CD4-positive, alpha-beta T cell treated with Interleukin-4 for 4 hours (primary cell): ENCODE measurements around the gene C1orf52.
"Not testable (repeated sequence)": the region's sequence is repeated elsewhere in the genome, so short reads cannot be mapped to it uniquely, and the experiment has no call there.

ENCODE experiments used
- DNase-seq: peaks from one replicate; pipeline ENCODE4 v3.0.0-alpha.2; 2020

Gene C1orf52

DNA sequence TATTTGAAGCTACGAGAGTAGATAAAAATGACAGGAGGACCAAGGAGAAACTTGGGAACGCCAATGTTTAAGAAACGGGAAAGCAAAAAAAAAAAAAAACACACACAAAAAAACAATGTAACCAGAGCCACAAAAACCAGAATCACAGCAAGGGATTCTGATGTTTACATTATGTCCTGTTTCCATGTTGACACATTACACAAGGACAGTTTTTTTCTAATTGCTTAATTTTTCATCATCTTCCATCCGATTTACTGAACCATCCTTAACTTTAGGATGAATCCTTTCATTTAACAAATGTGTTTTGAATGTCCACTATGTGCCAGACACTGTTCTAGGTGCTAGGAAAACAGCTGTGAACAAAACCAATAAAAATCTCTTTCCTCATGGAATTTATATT lies 18.3 kb upstream of the C1orf52 start:
- no peak for DNase-seq

DNA sequence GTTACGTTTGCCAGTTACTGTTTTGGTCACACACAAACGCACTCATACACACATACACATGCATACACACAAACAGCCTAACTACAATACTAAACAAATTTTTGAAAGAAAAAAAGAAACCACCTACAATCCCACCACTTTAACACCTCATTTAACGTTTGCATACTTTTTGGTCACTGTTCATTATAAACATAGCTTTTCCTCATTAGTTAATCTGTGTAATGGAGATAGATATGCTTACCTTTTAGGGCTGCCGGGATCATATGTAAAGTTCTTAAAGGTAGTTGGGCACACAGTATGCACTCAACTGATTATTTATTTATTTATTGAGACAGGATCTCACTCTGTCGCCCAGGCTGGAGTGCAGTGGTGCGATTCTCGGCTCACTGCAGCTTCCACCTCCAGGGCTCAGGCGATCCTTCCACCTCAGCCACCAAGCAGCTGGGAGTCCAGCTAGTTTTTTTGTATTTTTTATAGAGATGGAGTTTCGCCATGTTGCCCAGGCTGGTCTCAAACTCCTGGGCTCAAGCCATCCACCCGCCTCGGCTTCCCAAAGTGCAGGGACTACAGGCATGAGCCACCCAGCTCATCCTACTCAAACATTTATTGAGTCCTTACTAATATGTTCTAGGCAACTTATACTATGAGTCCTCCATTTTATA lies 17.6 kb upstream of the C1orf52 start:
- DNase-seq, result no peak

DNA sequence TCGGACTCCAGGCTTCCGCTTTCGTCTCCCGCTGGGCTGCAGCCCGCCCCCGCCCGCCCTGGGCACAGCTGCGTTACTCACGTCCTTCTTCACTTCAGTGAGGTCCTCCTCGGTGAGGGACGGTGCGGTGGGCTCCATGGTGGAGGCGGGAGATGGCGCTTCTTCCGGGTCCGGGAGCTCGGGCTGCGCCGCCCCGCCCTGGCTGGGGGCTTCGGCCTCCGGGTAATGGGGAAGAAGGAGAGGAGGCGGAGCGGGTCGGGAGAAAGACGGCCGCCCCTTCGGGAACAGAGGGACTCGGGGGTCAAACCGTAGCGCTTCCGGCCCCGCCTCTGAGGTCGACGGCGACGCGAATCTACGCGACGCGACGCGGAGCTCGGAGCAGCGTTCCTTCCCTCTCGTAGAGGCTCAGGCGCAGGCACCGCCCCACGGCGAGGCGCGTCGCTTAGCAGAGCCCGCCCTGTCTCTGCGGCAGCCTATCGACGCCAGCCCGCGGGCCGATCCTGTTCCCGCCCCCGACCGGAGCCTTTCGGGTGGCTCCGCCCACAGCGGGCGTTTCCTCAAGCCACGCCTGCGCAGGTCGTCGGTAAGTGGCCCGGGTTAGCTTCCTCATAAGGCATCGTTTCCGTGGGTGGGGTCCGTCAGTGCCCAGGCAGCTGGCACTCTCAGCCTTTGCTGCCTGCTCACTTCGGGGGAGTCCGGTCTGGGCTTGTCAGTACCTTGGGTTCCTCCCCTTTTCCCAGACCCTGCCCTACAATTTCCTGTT lies 16.9 kb upstream of the C1orf52 start, which contains the start of gene BCL10:
TSS of gene BCL10 (minus strand) at position 418 of the 763 bp plus-strand sequence. CDS start at position 138, 280 bp downstream.
- DNase-seq, result peak; percentile 97

DNA sequence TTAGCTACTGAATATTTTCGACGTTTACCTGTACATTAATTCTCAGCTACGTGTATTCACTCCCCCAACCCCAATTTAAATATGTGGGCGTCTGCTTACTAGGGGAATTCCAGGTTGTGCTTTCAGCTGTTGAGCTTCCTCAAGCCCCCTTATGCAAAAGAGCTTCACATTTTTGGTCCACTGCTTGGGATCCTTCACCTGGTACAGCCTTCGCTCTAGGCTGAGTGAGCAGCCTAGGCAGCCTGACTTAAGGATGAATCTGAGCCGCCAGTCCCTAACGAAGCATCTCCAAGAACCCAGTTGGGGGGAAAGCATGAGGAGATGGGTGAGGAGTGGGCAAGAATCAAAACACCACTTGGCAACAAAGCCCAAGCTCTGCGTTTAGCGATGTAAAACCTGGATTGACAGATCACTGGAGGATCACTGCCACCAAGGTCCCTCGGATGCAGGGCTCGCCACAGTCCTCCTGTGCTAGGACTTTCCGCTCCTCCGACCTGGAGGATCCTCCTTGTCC lies 16.3 kb upstream of the C1orf52 start:
- peak; percentile 39 for DNase-seq

DNA sequence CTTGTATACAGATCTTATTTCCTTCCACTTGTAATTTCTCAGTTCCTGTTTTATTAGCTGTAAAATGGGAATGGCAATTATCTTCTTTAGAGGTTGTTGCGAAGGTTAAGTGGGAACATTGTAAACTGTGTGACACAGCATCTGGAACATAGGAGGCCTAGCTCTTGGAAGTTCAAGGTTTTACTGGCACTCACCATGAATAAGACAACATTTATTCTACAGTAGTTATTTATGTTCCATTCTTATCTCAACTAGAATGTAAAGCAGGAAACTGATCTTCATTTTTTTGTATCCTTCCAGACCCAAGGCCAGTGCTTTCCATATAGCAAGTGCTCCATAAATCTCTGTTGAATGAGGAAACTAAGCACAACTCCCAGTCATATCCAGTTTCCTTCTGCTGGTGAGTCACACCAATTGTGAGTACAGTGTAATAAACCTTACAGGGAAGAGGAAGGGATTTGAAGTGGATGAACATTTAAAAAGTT lies 15.5 kb upstream of the C1orf52 start:
- no peak for DNase-seq

DNA sequence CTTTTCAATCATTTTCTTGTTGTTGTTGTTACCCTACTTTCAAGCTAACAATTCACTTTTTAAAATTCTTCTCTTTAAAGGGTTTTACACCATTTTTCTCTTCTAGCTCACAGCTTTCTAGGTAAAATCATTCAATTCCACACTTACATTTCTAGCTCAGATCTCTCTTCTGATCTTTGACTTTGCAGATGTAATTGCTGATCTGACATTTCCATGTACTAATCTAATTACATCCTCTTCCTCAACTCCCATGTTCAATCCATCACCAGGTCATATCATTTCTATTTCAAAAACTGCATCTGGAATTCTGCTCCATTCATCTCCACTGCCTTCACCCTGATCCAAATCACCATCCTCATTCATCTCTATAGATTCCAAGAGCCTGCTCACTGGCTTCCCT lies 13.9 kb upstream of the C1orf52 start:
- DNase-seq, result no peak

DNA sequence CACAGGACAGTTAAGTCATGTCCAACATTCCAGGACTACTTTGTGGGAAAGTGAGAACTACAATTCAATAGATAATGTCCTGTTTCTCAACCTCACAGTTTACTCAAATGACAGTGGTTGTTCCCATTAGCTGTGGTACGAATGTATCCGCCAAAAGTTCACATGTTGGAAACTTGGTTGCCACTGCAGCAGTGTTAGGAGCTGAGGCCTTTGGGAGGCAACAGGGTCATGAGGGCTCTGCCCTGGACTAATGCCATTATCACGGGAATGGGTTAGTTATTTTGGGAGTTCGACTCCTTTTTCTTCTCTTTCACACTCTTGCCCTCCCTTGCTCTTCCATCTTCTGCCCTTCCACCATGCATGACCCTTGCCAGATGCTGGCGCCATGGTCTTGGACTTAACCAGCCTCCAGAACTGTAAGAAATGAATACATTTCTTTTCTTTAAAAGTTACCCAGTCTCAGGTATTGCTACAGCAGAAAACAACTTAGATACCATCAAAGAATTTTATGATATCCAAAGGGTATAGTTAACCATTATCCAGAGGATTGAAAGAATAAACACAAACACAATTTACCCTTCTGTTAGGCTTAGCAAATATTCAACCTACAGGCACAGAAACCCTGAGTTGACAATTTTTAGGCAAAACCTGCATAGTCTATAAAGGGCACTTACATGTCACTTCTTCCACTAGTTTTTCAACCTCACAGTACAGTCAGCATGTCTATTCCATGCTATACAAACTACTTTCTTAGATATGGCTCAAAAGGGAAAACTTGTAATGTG lies 9.5 kb upstream of the C1orf52 start:
- DNase-seq, result no peak

DNA sequence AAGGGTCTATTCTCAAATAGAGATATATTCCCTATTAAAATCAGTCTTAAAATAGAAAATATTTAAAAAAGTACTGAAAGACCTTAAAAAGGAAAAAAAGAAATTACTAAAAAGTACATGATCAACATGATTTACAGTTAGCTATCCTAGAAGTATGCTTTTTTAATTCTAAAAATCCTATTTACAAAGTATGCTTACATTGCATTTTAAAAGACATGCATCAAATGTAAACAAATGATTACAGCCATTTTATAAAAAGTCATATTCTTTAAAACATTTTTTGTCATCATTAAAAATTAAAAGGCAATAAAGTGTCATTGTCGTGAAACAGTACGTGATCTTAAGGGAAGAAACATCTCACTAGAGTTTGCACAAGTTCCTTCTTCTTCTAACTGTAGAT lies 7.9 kb upstream of the C1orf52 start:
- no peak for DNase-seq

DNA sequence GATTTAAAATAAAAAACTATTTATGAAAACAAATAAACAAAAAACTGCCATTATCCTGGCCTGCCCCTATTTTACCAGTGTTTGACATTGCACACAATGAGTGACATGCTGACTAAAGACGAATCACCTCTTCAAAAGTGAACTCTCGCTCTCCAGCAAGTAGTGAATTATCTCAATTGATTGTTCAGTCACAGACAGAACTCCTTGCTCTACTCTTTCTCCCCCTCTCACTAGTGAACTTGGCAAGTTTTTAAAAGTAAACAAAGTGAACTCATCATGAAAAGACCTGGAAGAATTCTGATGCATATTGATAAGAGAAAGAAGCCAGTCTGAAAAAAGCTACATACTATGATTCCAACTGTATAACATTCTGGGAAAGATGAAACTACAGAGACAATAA lies 4.7 kb upstream of the C1orf52 start:
- DNase-seq, result no peak

DNA sequence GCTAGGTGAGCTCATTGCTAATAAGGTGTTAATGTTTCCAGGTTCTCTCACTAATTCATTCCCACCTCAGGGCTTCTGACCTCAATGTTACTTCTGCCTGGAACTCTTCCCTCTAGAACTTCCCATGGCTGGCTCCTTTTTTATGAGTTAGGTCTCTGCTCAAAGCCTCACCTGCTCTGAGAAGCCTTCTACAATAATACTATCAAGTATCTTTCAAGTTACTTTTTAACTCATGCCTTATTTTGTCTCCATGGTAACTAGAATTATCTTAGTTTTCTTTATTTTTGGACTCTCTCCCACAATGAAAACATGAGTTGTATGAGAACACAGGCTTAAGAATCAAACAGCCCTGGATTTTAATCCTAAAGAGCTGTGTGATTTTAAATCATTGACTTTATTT lies 3.5 kb upstream of the C1orf52 start:
- no peak for DNase-seq

DNA sequence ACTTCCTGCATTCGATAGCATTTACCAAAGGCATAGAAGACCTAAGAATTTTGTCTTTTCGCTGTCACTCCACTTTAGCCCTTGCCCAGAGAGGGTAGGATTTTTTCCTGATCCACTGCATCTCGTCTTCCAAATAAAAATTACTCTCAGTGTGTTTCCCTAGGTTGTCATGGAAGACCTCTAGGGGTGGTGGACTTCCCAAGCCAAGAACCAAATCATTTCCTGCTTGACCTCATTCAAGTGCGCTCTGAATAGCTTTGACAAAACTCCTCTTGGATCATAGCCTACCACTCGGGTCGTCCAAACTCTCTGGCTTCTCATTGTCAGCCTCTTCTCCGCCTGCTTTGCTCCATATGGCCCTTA lies 431 bp upstream of the C1orf52 start:
- DNase-seq, result no peak

DNA sequence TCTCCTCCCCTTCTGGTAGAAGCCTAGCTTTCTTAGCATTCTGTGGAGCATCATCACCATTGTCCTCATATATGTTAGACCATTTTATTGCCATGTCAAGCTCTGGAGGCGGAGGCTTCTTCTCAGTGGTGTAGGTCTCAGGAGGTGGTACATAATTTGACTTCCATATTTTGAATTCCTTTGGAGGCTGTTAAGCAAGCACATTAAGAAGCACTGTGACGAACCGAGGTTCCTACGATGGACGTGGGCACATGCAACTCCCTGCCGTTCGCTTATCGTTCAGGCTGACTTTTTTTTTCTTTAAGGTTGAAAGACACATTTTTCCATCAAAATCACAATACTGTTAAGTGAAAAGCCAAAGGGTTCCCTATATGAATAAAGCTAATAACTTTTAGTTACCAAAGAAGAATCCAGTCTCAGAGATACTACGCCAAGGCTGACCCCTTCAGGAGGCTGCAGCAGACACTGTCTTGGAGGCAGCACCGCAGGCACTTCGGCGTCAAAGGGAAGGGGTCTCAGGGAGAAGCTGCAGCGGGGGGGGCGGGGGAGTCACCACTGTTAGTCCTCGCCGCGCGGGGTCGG lies 835 bp downstream of the C1orf52 start:
- no peak for DNase-seq

DNA sequence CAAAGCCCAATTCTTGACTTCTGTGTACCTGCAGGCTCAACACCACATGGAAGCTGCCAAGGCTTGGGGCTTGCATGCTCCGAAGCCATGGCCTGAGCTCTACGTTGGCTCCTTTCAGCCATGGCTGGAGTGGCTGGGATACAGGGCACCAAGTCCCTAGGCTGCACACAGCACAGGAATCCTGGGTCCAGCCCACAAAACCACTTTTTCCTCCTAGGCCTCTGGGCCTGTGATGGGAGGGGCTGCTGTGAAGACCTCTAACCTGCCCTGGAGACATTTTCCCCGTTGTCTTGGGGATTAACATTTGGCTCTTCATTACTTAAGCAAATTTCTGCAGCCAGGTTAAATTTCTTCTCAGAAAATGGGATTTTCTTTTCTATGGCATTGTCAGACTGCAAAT lies 10.4 kb downstream of the C1orf52 start:
- not testable (repeated sequence) for DNase-seq

DNA sequence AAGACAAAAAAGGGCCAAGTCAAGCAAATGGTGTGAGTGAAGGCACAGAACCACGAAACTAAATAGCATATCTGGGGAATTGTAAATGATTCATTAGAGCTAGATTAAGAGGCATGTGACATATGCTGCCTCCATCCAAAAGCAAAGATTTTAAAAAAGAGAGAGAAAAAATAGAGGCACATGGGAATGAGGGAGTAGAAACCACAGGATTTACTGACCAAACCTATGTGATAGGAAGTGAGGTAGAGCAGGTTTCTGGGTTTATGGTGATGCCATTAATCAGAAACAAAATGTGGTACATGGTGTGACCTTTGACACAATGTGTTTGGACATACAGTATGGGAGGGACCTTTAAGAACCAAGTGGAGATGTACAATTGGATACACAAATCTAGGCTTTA lies 13.6 kb downstream of the C1orf52 start:
- DNase-seq, result no peak

DNA sequence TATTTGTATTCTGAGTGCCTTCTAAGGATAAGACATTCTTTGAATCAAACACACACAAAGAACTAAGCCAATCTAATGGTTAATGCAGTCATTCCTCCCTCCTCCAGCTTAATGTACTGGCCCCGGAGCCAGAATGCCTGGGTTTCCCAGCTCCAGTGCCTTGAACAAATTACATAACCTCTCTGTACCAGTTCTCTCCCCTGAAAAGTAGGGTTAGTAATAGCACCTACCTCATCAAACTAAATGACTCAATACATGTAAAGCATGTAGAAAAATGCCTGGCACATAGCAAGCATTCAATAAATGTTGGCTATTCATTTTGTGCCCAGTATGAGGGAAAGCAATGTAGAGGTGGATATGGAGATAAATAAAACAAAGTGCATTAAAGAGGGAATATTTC lies 14.0 kb downstream of the C1orf52 start:
- no peak for DNase-seq

DNA sequence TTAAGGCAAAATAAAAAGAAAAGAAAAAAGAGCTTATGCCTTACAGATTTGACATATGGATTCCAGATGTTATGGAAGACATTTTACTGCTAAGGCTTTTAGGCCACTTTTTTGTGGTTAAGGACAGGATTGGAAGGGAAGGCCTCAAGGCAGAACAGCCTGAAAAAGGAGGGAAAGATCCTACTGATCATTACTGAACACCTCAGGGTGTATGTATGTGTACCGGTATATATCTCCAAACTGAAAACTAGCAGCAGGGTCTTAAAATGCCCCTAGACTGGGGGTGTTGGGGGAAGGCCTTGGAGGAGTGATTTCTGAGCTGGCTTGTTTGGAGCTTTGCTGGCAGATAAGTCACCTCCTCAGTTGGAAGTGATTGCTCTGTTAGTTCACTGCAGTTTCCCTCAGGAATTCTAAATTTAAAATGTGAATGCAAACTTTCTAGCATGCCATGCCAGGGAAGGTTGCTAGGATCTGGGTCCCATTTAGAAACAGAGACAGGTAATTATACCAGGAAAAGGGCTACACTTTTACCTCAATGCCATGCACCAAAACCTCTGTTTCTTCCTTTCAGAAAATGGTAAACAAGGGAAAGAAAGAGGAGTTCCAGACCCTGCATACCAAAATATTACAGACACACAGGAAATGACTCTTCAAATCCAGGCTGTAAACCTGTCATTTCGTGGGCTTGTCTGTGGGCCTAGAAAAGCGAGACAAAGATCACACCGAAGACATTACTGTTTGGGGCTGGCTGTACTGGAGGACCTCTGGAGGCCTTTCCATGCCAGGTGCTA lies 15.0 kb downstream of the C1orf52 start:
- no peak for DNase-seq

DNA sequence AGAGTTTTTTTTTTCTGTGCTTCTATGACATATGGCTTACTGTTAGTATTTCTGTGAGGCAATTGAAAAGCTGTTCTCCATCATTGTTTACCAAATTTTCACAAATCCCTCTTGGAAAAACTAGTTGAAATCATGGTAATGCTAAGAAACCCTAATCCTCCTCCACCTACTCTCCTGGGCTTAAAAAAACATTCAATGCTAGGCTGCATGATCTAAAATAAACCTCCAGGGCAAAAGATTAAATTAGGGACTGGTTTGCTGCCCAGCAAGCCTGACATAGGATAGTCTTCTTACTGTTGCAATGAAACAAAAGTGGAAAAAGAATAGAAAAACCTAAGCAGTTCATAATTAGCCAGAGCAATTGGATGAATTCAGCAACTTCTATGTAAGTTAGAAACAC lies 16.1 kb downstream of the C1orf52 start:
- no peak for DNase-seq

DNA sequence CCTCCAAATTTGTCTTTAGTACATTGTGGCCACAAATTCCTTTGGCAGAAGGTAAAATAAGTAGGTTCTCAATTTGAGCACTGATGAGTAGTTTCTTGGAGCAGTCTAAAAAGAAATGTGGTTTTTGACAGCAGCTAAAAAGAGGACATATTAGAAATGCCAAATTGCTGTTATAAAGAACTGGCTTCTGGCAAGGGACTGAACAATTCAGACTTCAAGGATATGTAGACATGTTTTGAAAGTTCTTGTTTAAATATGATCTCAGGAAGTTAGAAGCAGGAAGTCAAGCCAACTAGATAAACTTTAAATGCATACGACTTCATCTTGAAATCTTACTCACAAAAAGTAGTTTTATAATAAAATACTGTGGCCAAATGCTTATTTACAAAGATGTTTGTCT lies 18.8 kb downstream of the C1orf52 start:
- DNase-seq, result no peak

DNA sequence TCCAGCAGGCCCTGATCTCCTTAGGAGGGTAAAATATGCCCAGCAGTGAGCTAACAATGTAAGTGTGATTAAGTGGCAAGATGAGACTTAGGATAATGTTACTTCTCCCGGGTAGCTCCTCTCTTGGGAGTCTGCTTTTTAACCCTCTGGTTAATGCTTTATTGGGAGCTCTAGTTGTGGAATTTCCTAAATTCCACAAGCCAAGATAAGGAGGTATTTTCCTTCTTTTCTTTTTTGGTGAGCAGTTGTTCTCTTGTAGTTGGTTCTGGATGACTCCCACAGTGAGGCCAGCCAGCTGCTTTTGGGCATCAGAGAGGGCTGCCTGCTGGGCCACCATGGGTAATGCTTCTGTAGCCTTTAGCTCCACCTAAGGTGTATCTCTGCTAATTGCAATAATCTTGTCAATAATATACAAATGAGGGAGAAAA lies 19.3 kb downstream of the C1orf52 start:
- peak; percentile 7 for DNase-seq

DNA sequence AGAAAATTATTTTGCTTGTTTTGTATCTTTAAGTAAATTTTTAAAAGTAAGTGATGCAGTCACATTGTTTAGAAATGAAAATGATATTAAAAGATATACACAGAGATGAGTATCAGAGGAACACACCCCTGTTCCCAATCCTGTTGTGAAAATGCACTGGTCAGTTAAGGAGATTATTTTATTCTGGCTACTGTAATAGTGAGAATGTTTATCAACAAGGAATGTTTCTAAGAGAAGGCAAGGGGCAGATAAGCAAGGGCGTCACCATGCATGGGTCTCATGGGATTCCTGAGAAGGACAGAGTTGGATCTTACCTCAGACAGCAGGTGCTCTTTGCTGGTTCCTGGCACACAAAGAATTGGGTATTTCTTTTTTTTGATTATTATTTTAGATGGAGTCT lies 21.8 kb downstream of the C1orf52 start:
- DNase-seq, result no peak

DNA sequence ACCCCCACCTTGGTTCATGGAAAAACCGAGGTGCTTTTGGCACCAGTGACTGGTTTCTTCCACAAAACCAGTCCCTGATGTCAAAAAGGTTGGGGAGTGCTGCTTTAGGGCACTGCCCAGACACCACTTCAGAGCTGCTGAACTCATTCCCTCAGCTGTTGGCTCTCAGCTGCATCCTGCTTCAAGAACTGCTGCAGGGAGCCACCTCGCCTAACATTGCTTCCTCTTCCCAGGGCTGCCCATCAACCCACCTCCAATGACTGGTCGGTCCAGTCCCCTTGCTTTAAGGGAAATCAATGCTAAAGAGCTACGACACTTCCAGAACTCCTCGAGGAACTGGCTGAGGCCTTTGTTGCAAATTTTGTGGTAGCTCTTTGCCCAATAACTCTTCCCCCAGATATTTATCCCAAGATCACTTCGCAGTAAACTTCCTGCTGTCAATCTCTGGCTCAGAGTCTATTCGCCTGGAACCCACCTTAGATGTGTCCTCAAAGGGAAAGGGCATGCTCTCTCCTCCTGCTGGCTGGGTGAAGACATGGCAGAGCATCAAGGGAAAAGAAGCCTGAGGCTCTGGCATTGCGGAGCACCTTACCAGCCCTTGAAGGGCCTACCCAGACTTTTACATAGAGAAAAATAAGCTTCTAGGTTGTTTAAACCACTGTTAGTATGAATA lies 29.0 kb downstream of the C1orf52 start:
- no peak for DNase-seq
